Endothelial cell (in vitro differentiated cells): ENCODE data around the gene IRF6. TPM values are rescaled to one million over a fixed set of nuclear protein-coding genes. Genes with fewer than 3 reads are reported as not detected.

ENCODE experiments used
- DNase-seq: peaks from one replicate; pipeline ENCODE4 v3.0.0; 2021; ENCODE audit warnings: low spot score
- H3K27ac Mint-ChIP-seq: one replicate; pipeline ENCODE4 v1.8.0; 2021; ENCODE audit warnings: mixed read lengths, inconsistent platforms; ENCODE audit not compliant: unreplicated experiment
- H3K27me3 Mint-ChIP-seq: one replicate; pipeline ENCODE4 v1.8.0; 2021; ENCODE audit warnings: mild to moderate bottlenecking, moderate library complexity, mixed read lengths, inconsistent platforms; ENCODE audit not compliant: unreplicated experiment
- H3K36me3 Mint-ChIP-seq: one replicate; pipeline ENCODE4 v1.8.0; 2021; ENCODE audit warnings: mild to moderate bottlenecking, low read depth, mixed read lengths, inconsistent platforms; ENCODE audit not compliant: unreplicated experiment
- H3K4me1 Mint-ChIP-seq: one replicate; pipeline ENCODE4 v1.8.0; 2021; ENCODE audit warnings: mild to moderate bottlenecking, mixed read lengths, inconsistent platforms; ENCODE audit not compliant: unreplicated experiment
- H3K4me3 Mint-ChIP-seq: one replicate; pipeline ENCODE4 v1.8.0; 2021; ENCODE audit warnings: mild to moderate bottlenecking, mixed read lengths, inconsistent platforms; ENCODE audit not compliant: unreplicated experiment
- H3K9me3 Mint-ChIP-seq: one replicate; pipeline ENCODE4 v1.8.0; 2021; ENCODE audit warnings: mixed read lengths, inconsistent platforms; ENCODE audit not compliant: unreplicated experiment
- total RNA-seq: library from RNA; stranded (reverse); fragmentation: NEBNext Ultra II Directional; extraction: Animal tissue kit (Norgen Biotek cat#: 25700); gene quantifications from one replicate; pipeline ENCODE4 v1.2.1, GENCODE V29; 2021; ENCODE audit not compliant: unreplicated experiment
- TF ChIP-seq, protein P1 (sequence below): fragments of 200-600 bp; sonication (generic); IDR thresholded peaks from one replicate; pipeline ENCODE4 v1.5.0; 2021; ENCODE audit warnings: antibody characterized with exemption; ENCODE audit not compliant: unreplicated experiment

IRF6 gene
- total RNA-seq, 1 donor from 2014 or later = 21.3 TPM

DNA sequence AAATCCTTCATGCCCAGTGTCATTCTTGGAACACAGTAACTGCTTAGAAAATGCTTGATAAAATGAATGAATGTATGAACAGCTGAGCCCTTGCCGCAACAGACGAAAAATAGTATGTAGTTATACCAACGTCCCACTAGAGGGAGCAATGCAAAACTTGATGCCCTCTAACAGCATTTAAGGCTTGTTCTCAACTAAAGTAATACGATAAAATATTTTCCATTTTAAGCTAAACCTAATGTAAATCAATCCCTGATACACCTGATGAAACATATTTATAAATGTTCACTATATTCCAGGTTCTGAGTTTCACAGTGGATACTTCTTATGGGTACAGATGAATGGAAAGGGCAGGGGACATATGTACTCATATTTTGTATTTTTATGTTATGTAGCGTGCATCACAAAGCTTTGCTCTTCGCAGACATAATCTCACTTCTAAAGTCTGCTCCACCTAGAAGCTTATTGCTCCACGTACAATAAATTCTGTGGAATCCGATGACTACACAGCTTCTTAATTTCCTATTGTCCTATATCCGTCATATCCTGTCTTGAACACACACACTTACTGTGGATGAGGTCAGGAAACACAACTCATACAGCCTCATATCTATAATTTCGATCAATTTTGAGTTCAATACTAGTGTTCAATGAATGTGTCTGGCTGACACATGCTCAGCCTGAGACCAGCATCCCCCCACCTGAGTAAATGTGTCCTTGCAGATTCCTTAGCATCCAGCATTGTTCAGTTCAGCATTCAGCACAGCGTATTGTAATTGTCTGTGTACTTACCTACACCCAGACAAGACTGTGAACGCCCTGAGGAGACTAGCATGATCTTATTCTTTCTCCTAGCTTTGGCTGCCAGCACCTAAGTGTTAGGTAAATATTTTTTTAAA is 17.4 kb upstream of the IRF6 start:
- Mint-ChIP-seq H3K27me3 (no peaks in the 10 kb centered on the region), H3K9me3 (no peaks in the 10 kb centered on the region), H3K4me3 (no peak overlapping the region), H3K36me3 (no peaks in the 10 kb centered on the region), H3K27ac (no peak overlapping the region), H3K4me1 (peaks cover 12% of the 10 kb centered on the region)
- TF ChIP-seq, protein P1, sequence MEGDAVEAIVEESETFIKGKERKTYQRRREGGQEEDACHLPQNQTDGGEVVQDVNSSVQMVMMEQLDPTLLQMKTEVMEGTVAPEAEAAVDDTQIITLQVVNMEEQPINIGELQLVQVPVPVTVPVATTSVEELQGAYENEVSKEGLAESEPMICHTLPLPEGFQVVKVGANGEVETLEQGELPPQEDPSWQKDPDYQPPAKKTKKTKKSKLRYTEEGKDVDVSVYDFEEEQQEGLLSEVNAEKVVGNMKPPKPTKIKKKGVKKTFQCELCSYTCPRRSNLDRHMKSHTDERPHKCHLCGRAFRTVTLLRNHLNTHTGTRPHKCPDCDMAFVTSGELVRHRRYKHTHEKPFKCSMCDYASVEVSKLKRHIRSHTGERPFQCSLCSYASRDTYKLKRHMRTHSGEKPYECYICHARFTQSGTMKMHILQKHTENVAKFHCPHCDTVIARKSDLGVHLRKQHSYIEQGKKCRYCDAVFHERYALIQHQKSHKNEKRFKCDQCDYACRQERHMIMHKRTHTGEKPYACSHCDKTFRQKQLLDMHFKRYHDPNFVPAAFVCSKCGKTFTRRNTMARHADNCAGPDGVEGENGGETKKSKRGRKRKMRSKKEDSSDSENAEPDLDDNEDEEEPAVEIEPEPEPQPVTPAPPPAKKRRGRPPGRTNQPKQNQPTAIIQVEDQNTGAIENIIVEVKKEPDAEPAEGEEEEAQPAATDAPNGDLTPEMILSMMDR = peak; percentile 88
- no peak for DNase-seq

DNA sequence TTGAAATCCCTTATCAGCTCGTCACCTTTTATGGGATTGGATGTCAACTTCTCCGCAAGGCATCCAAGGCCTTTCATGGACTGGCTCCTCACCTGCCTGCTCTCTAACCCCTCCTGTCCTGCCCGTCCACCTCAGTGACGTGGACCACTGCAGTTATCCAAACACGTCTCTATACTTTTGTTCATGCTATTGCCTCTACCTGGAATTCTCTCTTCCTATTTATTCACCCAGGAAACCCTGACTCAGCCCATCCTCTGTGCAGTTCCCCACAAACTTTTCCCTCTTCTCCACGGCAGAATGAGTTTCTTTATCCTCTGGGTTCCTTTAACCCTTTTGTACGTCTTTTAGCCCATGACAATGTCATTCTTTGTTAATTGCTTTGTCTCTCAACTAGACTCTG is 16.8 kb upstream of the IRF6 start:
- Mint-ChIP-seq H3K27ac (no peak overlapping the region), H3K4me1 (peaks cover 12% of the 10 kb centered on the region), H3K4me3 (no peak overlapping the region), H3K36me3 (no peaks in the 10 kb centered on the region), H3K27me3 (no peaks in the 10 kb centered on the region), H3K9me3 (no peaks in the 10 kb centered on the region)
- DNase-seq = no peak
- TF ChIP-seq, protein P1 = no peak

DNA sequence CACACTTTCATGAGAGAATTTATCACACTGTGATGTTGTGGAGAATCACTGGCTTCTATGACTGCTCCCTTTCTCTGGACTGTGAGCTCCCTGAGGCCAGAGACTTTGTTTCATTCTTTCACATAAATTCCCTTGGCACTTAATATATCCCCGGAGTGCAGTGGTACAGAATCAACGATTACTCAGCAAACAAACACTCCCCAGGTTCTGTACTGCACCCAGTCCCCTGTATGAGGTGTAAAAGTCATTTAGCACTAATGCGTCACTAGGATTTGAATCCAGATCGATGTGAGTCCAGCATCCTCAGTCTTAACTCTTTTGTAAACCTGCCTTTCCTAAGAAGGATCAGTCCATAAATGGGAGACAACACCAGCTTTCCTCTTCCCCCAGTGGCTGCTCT is 15.0 kb upstream of the IRF6 start:
- no peak for DNase-seq
- TF ChIP-seq, protein P1 = no peak
- H3K36me3 Mint-ChIP-seq = no peaks in the 10 kb centered on the region
- H3K27ac Mint-ChIP-seq = no peak overlapping the region
- no peaks in the 10 kb centered on the region for H3K9me3 Mint-ChIP-seq
- peaks cover 9% of the 10 kb centered on the region for H3K4me1 Mint-ChIP-seq
- H3K27me3 Mint-ChIP-seq = no peaks in the 10 kb centered on the region
- no peak overlapping the region for H3K4me3 Mint-ChIP-seq

DNA sequence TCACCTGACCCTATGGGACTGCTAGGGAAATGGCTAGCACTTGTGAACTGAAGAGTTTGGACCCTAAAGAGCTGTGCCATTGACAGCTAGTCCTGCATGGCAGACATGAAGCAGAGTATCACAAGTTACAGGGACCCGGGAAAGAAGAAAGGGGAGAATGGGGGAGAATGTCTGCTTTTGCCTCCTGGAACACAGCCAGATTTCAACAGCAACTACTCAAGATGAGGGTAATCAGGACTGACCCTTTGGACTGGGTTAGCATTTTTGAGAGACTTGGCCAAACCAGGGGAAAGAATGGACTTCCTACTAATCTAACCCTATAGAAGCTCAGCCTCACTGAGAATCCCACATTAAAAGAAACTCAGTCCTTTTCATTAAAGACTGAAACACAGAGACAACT is 13.1 kb upstream of the IRF6 start:
- Mint-ChIP-seq H3K27me3 (no peaks in the 10 kb centered on the region), H3K4me1 (peaks cover 21% of the 10 kb centered on the region), H3K36me3 (no peaks in the 10 kb centered on the region), H3K9me3 (no peaks in the 10 kb centered on the region), H3K27ac (no peak overlapping the region), H3K4me3 (no peak overlapping the region)
- DNase-seq = no peak
- TF ChIP-seq, protein P1 = no peak

DNA sequence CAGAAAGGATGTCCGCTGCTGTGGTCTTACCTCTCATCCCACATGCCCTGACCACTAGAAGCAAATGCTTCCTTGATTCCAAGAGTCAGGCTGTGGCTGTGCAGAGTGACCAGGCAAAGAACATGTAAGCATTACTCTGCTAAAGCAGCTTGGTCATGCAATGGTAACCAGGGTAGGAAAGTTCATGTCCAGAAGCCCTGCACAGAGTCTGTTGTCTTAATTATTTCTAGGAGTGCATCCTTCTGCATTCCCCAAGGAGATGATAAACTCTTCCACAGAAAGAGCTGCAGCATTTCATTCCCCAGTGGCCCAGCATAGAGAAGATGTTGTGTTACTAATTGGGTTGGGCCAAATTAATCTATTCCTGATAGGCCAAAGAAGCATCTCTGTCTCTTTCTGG is 11.7 kb upstream of the IRF6 start:
- no peak overlapping the region for H3K27ac Mint-ChIP-seq

More for the DNA sequence above, 11.7 kb upstream of the IRF6 start:
- no peaks in the 10 kb centered on the region for H3K27me3 Mint-ChIP-seq
- TF ChIP-seq, protein P1 = no peak
- no peak overlapping the region for H3K4me3 Mint-ChIP-seq
- no peaks in the 10 kb centered on the region for H3K36me3 Mint-ChIP-seq
- H3K4me1 Mint-ChIP-seq = peaks cover 20% of the 10 kb centered on the region
- no peak for DNase-seq
- no peaks in the 10 kb centered on the region for H3K9me3 Mint-ChIP-seq
